Stimulated activated CD4-positive, alpha-beta T cell treated with anti-CD3 and anti-CD28 coated beads, Interleukin-2, amount 100 ng/mL, for 48 hours (primary cell): Measurements from ENCODE around the gene CDC40.
A peak's percentile ranks its signal among the peaks of the same experiment; 100 is the strongest.

Experiments
- DNase-seq, 2 donors: peaks; one replicate each; pipeline ENCODE4 v3.0.0-alpha.2; 2020

CDC40 gene

DNA sequence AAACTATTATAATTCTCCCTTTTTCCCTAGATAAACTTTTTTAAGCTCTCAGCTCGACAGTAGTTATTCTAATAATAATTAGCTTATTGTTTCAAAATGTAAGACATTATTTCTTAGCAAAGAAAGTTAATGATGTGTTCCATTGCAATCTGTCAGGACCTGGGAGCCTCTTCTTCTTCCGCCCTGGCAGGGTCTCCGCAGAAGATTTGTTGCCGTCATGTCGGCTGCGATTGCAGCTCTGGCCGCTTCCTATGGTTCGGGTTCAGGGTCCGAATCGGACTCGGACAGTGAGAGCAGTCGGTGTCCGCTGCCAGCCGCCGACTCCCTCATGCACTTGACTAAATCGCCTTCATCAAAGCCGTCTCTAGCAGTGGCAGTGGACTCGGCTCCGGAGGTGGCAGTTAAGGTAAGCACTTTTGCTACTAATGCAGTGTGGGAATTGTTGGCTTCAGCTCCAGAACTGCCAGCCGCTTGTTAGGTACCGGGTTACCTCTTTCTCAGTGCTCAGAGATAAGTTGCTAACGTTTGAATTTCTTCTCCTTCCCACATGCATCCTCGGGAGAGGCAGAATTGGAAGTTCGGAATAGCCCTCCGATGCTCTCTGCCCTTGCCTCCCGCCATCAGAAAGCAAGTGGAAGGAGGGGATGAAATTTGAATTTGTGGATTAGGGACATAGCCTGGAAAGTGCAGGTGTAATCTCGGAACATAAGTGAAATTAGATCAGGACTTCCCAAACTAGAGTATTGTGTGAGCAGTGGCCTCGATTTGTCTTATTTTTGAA is at the start of gene CDC40:
TSS of gene CDC40 (plus strand) at position 200 of the 781 bp plus-strand sequence. CDS start at position 218, 18 bp downstream.
- DNase-seq: peak; percentile 30 to 37

- DNase-seq: no peak
Measured at GRCh38 chr6:110137924-110138887, 42.0 kb upstream of the CDC40 start.

DNA sequence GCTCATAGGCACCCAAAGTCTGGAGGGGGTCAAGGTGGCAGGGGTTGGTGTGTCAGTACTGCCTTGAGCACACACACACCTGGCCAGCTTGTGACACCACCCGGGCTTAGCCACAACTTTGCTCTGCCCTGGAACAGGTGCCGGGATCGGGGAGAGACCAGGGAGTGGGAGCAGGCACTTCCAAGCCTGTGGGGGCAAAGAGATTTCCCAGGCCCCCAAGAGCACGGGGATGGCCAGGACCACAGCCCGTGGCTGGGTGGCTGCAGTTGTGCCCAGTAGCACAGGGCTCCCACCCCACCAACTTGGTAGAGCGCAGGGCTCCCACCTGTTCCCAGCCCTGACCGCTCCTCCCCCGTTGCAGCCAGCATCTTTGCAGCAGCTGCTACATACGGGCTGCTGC is 41.2 kb upstream of the CDC40 start:
- no peak for DNase-seq

- DNase-seq: no peak
Measured at GRCh38 chr6:110140650-110141049, 39.6 kb upstream of the CDC40 start.

- DNase-seq: no peak
Measured at GRCh38 chr6:110147870-110148269, 32.4 kb upstream of the CDC40 start.

- DNase-seq: no peak
Measured at GRCh38 chr6:110158479-110158878, 21.7 kb upstream of the CDC40 start.

DNA sequence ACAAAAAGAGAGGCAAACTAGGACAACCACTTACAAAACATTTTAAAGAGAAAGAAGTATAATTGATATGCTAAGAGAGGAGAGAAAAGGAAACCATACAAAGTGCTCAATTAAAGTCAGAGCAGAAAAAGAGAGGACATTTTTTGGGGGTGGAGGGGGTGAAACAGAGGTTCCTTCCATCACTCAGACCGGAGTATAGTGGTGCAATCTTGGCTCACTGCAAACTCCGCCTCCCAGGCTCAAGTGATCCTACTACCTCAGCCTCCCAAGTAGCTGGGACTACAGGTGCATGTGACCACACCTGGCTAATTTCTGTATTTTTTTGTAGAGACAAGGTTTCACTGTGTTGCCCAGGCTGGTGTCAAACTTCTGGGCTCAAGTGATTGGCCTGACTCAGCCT is 10.1 kb upstream of the CDC40 start:
- no peak for DNase-seq

DNA sequence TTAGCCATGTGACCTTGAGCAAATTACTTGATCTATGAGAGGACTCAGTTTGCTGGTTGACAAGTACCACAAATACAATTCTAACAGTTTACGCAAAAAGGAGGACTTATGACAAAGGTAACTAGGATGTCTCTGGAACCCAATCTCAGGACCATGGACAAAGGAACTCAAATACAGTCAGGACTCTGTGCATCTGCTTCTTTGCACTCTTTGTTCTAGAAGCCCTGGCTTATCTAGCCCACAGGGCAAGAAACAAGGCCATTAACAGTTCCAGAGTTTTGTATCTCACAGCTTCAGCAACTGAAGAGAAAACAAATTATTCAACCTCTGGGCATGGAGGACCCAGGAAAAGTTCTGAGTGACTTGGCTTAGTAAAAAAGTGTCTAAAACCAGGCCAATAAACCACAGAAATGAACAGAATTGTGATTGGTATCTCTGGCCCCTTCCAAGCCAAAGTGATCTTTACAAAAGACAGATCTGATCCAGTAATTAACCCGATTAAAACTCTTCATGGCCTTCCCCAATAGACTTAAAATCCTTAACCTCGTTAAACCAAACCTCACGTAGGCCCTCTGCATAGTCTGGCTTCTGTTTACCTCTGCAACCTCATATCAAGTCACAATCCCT is 6.6 kb upstream of the CDC40 start:
- DNase-seq: no peak

GRCh38 chr6:110178626-110179405 is 1.4 kb upstream of the CDC40 start:
- peak; percentile 34 to 37 for DNase-seq

- DNase-seq: peak; percentile 84 to 88
Measured at GRCh38 chr6:110179406-110180227, 610 bp upstream of the CDC40 start, which contains the start of gene WASF1. Gene WASF1, minus strand, starts transcription at chr6:110179670. Its CDS starts 52,069 bp downstream, at chr6:110127601.

- no peak for DNase-seq
Measured at GRCh38 chr6:110181131-110182030, 1.2 kb downstream of the CDC40 start.

DNA sequence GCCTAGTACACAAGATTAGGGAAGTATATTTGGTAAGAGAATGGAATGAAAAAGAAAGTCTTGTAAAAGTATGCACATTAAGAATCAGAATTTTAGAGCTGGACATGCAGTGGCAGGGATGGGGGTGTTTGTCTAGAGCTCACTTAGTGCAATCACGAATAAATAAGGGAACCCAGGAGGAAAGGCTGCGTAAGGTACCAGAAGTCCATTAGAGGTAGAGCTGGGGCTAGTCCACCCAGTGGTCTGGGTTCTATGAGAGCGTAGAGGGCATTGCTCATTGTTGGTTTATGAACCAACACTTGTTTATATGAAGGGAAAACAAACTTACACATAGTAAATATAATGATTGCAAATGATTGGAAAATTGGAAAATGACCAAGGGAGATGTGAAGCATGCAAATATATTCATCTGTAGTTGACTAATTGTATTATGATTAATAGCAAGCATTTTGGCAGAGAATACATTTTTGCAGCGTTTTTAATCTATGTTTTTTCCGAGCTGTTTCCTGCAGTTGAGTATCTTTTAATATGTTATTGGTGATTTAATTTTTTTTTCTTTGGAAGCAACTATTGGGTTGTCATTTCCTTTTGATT is 3.2 kb downstream of the CDC40 start:
- DNase-seq: no peak

- DNase-seq: no peak
Measured at GRCh38 chr6:110185879-110186278, 5.7 kb downstream of the CDC40 start.

GRCh38 chr6:110188791-110189190 is 8.6 kb downstream of the CDC40 start:
- DNase-seq: no peak

DNA sequence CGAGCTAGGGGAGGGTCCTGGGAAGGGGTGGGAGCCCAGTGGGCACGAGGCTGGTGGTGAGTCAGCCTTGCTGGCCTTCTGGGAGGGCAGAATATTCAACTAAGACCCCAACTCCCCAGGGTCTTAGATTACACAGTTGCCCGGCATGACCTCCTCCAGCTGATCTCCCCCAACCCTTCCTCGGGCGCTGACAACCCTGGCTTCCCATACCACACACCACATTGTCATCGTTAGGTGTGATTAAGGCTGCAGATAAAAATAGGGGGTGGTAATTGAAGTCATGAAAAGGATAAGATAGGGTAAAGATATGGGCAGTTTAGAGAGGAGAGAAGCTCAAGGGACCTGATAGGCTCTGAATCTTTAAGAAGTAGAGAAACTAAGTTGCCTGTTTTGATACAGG is 10.5 kb downstream of the CDC40 start:
- DNase-seq: no peak

DNA sequence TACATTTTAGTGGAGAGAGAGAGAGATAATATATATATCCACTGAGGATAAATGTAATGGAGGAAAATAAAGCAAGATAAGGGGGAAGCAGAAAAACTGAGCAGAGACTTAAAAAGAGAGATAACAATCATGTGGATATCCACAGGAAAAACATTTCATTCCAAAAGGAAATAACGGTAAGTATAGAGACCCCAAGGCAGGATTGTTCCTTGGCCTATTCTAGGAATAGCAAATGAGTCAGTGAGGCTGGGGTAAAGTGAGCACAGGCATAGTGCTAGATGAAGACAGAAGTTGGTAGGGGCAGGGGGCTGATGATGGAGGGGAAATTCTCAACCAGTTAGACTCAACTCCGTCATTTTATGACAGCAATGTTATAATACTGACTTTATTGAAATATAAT is 11.2 kb downstream of the CDC40 start:
- no peak for DNase-seq

DNA sequence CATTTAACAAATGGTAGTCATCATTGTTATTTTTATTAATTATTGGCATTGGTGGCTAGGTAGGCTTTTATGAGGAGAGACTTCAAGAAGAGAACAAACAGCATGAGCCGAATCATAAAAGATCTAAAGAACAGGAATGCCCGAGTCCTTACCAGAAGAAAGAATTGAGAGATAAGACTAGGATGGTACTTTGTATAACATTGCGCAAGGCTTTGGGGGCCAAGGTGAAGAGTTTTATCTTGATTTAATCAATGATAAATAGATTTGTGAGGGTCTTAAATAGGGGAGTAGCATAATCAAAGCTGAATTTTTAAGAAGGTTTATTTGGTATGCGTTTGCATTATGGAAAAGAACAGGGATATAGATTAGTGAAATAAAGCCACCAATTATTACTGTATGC is 15.4 kb downstream of the CDC40 start:
- DNase-seq: no peak

DNA sequence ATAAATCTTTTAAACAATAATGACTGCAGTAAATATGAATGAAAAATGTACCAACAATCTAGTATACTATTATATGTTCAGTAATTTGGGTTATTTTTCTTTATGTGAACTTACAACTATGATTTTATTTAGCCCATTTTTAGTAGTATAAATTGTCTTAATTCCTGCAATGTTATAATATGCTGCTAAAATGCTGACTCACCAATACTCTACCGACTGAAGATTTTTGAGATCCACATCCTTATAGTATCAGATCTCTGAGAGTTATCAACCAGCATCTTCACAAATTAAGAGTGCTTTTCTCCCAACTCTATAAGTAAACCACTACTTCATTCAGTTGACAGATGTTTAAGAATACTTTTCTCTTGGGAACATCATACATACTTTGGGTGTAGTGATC is 16.6 kb downstream of the CDC40 start:
- DNase-seq: no peak

DNA sequence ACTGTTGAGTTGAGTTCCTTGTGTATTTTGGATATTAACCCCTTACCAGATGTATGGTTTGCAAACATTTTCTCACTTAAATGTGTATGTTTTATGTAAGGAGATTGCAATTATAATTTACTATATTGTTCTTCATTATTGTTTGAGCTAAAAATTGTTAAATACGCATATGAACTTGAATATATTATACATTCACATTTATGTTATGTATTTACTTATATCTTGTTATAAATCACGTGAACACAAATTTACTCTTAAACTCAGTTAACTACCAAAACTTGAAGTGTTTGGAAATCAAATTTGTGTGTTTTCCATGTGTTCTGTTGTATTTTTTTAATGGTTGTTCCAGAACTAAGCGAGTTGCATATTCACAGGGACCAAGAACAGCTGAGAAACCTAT is 18.3 kb downstream of the CDC40 start:
- no peak for DNase-seq
